ENCODE data around the gene PPP1R8. TPM values are rescaled to one million over a fixed set of nuclear protein-coding genes. Genes with fewer than 3 reads are reported as not detected.

PPP1R8 gene
- total RNA-seq, 1 experiment from 2014 or later = 38.4 TPM

DNA sequence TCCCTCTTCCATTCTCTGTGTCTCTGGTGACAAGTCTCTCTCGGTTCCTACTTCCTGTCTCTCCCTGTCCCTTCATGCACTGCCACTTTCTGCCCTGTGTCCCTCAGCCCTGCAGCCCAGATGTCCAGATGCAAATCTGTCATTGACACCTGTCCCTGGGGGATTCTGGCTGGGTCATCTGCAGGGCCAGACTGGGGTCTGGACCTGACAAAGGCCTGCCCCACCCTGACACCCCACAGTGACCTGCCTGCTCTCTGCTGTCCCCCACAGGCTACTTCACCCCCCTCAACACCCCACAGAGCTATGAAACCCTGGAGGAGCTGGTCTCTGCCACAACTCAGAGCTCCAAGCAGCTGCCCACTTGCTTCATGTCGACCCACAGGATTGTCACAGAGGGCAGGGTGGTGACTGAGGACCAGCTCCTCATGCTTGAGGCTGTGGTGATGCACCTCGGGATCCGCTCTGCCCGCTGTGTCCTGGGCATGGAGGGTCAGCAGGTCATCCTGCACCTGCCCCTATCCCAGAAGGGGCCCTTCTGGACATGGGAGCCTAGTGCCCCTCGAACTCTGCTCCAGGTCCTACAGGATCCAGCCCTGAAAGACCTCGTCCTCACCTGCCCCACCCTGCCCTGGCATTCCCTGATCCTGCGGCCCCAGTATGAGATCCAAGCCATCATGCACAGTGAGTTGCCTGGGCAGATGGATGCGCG lies 48.9 kb downstream of the PPP1R8 start:
- ChIA-PET CTCF (no interaction called here), POLR2A (ENCODE audit: unreplicated experiment) (no interaction called here)
- TF ChIP-seq EZH2 (IDR thresholded peaks at IDR 0.05; ENCODE audit: low read depth) = no peak
- TF ChIP-seq CTCF (conservative IDR thresholded peaks at IDR 0.05) = no peak
- Histone ChIP-seq H3K4me1 (replicated peaks; ENCODE audit: insufficient read depth) (no peaks in the 10 kb centered on the region; the same call in 1 of the 2 replicates), H3K4me3 (no peak overlapping the region), H2AFZ (no peak overlapping the region), H3K27ac (no peak overlapping the region), H3F3A (ENCODE audit: insufficient read depth, low read depth) (no peaks in the 10 kb centered on the region), H4K20me1 (ENCODE audit: insufficient read depth) (no peaks in the 10 kb centered on the region), H3K27me3 (ENCODE audit: insufficient read depth, low read depth) (no peaks in the 10 kb centered on the region), H3K79me2 (ENCODE audit: low read depth) (no peaks in the 10 kb centered on the region), H3K9me3 (ENCODE audit: insufficient read depth, low read depth) (no peaks in the 10 kb centered on the region), H3K36me3 (ENCODE audit: low read depth) (no peaks in the 10 kb centered on the region), H3K4me2 (no peak overlapping the region), H3K9me2 (ENCODE audit: insufficient read depth) (no peaks in the 10 kb centered on the region)
- DNase-seq = no peak
- intact Hi-C loops (cut with micrococcal nuclease; ENCODE audit: unreplicated experiment) = no loop called here
- no TSS peak for BruUV-seq (replicated peaks)

DNA sequence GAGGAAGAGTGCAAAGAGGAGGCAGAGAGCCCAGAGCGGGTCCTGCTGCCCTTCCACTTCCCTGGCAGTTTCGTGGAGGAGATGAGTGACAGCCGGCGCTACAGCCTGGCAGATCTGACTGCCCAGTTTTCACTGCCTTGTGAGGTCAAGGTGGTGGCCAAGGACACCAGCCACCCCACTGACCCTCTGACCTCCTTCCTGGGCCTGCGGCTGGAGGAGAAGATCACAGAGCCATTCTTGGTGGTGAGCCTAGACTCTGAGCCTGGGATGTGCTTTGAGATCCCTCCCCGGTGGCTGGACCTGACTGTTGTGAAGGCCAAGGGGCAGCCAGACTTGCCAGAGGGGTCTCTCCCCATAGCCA lies 51.9 kb downstream of the PPP1R8 start:
- TF ChIP-seq EZH2 (IDR thresholded peaks at IDR 0.05; ENCODE audit: low read depth) (no peak), CTCF (conservative IDR thresholded peaks at IDR 0.05) (no peak)

GRCh38 chr1:27883536-27883935 lies 53.0 kb downstream of the PPP1R8 start:
- no peak overlapping the region for H3K4me3 ChIP-seq
- CTCF ChIA-PET = interaction anchor here (0.6 kb wide), 1 partner anchor 17 kb away, joined by 5 read pairs; no protein-coding TSS in a partner anchor
- DNase-seq = no peak
- H3K27ac ChIP-seq = no peak overlapping the region
- TF ChIP-seq EZH2 (IDR thresholded peaks at IDR 0.05; ENCODE audit: low read depth) = no peak
- no peak for TF ChIP-seq CTCF (conservative IDR thresholded peaks at IDR 0.05)
- POLR2A ChIA-PET (ENCODE audit: unreplicated experiment) = no interaction called here
- H3K79me2 ChIP-seq (ENCODE audit: low read depth) = no peaks in the 10 kb centered on the region
- no peaks in the 10 kb centered on the region for H3K36me3 ChIP-seq (ENCODE audit: low read depth)
- no TSS peak for BruUV-seq (replicated peaks)
- H3K4me2 ChIP-seq = no peak overlapping the region
- no peak overlapping the region for H2AFZ ChIP-seq
- no peaks in the 10 kb centered on the region for H4K20me1 ChIP-seq (ENCODE audit: insufficient read depth)
- intact Hi-C loops (cut with micrococcal nuclease; ENCODE audit: unreplicated experiment) = no loop called here
- no peaks in the 10 kb centered on the region for H3K9me2 ChIP-seq (ENCODE audit: insufficient read depth)
- H3F3A ChIP-seq (ENCODE audit: insufficient read depth, low read depth) = no peaks in the 10 kb centered on the region
- no peaks in the 10 kb centered on the region for H3K4me1 ChIP-seq (replicated peaks; ENCODE audit: insufficient read depth)
- H3K9me3 ChIP-seq (ENCODE audit: insufficient read depth, low read depth) = no peaks in the 10 kb centered on the region
- no peaks in the 10 kb centered on the region for H3K27me3 ChIP-seq (ENCODE audit: insufficient read depth, low read depth)

More for the DNA sequence above, 51.9 kb downstream of the PPP1R8 start:
- Histone ChIP-seq H3F3A (ENCODE audit: insufficient read depth, low read depth) (no peaks in the 10 kb centered on the region), H3K4me1 (replicated peaks; ENCODE audit: insufficient read depth) (no peaks in the 10 kb centered on the region), H3K79me2 (ENCODE audit: low read depth) (no peaks in the 10 kb centered on the region), H4K20me1 (ENCODE audit: insufficient read depth) (no peaks in the 10 kb centered on the region), H3K9me2 (ENCODE audit: insufficient read depth) (no peaks in the 10 kb centered on the region), H3K4me3 (no peak overlapping the region), H3K36me3 (ENCODE audit: low read depth) (no peaks in the 10 kb centered on the region), H3K9me3 (ENCODE audit: insufficient read depth, low read depth) (no peaks in the 10 kb centered on the region), H3K4me2 (no peak overlapping the region), H3K27me3 (ENCODE audit: insufficient read depth, low read depth) (no peaks in the 10 kb centered on the region), H3K27ac (no peak overlapping the region), H2AFZ (no peak overlapping the region)
- POLR2A ChIA-PET (ENCODE audit: unreplicated experiment) = no interaction called here
- intact Hi-C loops (cut with micrococcal nuclease; ENCODE audit: unreplicated experiment) = no loop called here
- DNase-seq = no peak
- BruUV-seq (replicated peaks) = no TSS peak
- CTCF ChIA-PET = no interaction called here
